ENCODE measurements around the gene ADGRD1. TPM values are rescaled to one million over a fixed set of nuclear protein-coding genes. Genes with fewer than 3 reads are reported as not detected.

ADGRD1 gene
- total RNA-seq, 1 donor from 2014 or later: 11.0 TPM

GRCh38 chr12:131011165-131012079 lies 57.7 kb downstream of the ADGRD1 start:
- no peak overlapping the region for H3K27ac Mint-ChIP-seq
- TF ChIP-seq, protein P1, sequence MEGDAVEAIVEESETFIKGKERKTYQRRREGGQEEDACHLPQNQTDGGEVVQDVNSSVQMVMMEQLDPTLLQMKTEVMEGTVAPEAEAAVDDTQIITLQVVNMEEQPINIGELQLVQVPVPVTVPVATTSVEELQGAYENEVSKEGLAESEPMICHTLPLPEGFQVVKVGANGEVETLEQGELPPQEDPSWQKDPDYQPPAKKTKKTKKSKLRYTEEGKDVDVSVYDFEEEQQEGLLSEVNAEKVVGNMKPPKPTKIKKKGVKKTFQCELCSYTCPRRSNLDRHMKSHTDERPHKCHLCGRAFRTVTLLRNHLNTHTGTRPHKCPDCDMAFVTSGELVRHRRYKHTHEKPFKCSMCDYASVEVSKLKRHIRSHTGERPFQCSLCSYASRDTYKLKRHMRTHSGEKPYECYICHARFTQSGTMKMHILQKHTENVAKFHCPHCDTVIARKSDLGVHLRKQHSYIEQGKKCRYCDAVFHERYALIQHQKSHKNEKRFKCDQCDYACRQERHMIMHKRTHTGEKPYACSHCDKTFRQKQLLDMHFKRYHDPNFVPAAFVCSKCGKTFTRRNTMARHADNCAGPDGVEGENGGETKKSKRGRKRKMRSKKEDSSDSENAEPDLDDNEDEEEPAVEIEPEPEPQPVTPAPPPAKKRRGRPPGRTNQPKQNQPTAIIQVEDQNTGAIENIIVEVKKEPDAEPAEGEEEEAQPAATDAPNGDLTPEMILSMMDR (conservative IDR thresholded peaks at IDR 0.05): no peak
- peaks cover 32% of the 10 kb centered on the region for H3K4me1 Mint-ChIP-seq (ENCODE audit: unreplicated experiment)
- peaks cover 9% of the 10 kb centered on the region for H3K27me3 Mint-ChIP-seq
- H3K4me3 Mint-ChIP-seq: no peak overlapping the region
- no peaks in the 10 kb centered on the region for H3K9me3 Mint-ChIP-seq
- no peaks in the 10 kb centered on the region for H3K36me3 Mint-ChIP-seq
- no peak for DNase-seq (ENCODE audit: extremely low spot score, unreplicated experiment)

- Mint-ChIP-seq H3K4me3 (no peak overlapping the region), H3K27ac (no peak overlapping the region), H3K4me1 (ENCODE audit: unreplicated experiment) (peaks cover 24% of the 10 kb centered on the region), H3K9me3 (no peaks in the 10 kb centered on the region), H3K36me3 (no peaks in the 10 kb centered on the region), H3K27me3 (peaks cover 7% of the 10 kb centered on the region)
- TF ChIP-seq, protein P1 (conservative IDR thresholded peaks at IDR 0.05): no peak
- no peak for DNase-seq (ENCODE audit: extremely low spot score, unreplicated experiment)
These were observed 58.8 kb downstream of the ADGRD1 start for GRCh38 chr12:131012279-131013069.

DNA sequence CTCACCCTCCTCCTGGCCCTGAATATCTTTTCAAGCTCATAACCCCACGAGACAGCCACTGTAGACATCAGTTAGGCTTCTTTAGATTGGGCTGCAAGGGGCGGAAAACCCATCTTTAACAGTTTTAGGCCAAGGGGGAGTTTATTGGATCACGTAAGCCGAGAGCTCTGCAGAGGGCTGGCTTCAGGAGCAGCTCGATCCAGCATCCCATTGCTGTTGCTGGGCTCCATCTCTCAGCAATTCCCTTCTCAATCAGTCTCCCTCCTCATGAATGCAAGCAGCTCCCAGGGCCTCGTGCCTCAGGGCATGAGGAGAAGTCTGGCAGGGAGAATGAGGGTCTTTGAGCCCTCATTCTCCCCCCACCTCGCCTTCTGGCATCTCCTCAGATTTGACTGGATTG lies 59.4 kb downstream of the ADGRD1 start:
- Mint-ChIP-seq H3K27ac (no peak overlapping the region), H3K9me3 (no peaks in the 10 kb centered on the region), H3K27me3 (peaks cover 9% of the 10 kb centered on the region), H3K4me3 (no peak overlapping the region), H3K36me3 (no peaks in the 10 kb centered on the region), H3K4me1 (ENCODE audit: unreplicated experiment) (peaks cover 17% of the 10 kb centered on the region)
- no peak for DNase-seq (ENCODE audit: extremely low spot score, unreplicated experiment)
- TF ChIP-seq, protein P1 (conservative IDR thresholded peaks at IDR 0.05): no peak

- Mint-ChIP-seq H3K36me3 (no peaks in the 10 kb centered on the region), H3K4me3 (no peak overlapping the region), H3K27ac (no peak overlapping the region), H3K9me3 (no peaks in the 10 kb centered on the region), H3K27me3 (peaks cover 9% of the 10 kb centered on the region), H3K4me1 (ENCODE audit: unreplicated experiment) (peaks cover 14% of the 10 kb centered on the region)
- TF ChIP-seq, protein P1 (conservative IDR thresholded peaks at IDR 0.05): no peak
- DNase-seq (ENCODE audit: extremely low spot score, unreplicated experiment): no peak
These were observed 60.6 kb downstream of the ADGRD1 start for GRCh38 chr12:131014343-131014742.

DNA sequence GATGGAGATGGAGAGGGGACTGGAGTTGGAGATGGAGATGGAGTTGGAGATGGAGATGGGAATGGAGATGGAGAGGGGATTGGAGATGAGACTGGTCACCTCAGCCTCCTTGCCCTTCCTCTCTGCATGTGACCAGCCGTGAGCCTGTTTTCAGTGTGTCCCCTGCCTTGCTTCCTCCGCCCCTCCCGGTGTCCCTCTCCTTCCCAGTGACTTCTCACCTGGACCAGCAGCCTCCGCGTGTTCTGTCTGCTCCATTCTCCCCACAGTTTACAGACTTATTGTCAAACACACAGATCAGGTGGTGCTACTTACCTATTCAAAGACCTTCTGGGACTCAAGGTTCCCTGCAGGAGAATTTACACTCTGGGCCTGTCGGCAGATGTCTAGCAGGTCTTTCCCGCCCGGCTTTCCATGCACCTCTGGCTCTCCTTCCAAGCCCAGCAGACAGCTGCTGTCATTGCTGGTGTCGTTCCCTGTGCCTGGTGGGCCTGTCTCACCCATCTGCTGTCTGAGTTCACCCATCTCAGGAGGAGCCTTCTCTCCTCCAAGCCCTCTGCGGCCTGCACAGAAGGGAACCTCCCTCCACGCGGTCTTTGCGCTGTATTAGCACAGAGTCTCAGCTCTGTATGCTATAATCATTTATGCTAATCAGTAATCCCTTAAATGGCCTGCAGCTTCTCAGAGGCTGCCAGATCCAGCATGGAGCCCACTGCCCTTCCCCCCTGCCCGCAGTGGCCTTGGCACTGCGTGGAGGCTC lies 62.1 kb downstream of the ADGRD1 start:
- Mint-ChIP-seq H3K9me3 (no peaks in the 10 kb centered on the region), H3K36me3 (no peaks in the 10 kb centered on the region), H3K27me3 (peaks cover 9% of the 10 kb centered on the region), H3K4me1 (ENCODE audit: unreplicated experiment) (peaks cover 10% of the 10 kb centered on the region), H3K27ac (no peak overlapping the region), H3K4me3 (no peak overlapping the region)
- TF ChIP-seq, protein P1 (conservative IDR thresholded peaks at IDR 0.05): no peak
- no peak for DNase-seq (ENCODE audit: extremely low spot score, unreplicated experiment)
